Fibroblast of lung (primary cell): ENCODE data around the gene PRKG2.

Experiments used
- CTCF ChIP-seq, 2 donors: IDR thresholded peaks in 1 of 2; conservative IDR thresholded peaks in 1 of 2; 1 replicate in 1 of 2; 2 replicates in 1 of 2; pipeline ENCODE4 v1.5.1; 2011 to 2012; ENCODE audit warnings: low read length in 2 of 2, control low read depth in 1 of 2, inconsistent platforms in 1 of 2, low read depth in 1 of 2, mild to moderate bottlenecking in 1 of 2
- EZH2 ChIP-seq: IDR thresholded peaks from 2 replicates; pipeline ENCODE4 v1.5.1; 2012; ENCODE audit warnings: low read length, control low read depth, mild to moderate bottlenecking; ENCODE audit errors: missing control alignments

GRCh38 chr4:81257021-81257420 lies 42.0 kb upstream of the PRKG2 start:
- no peak for TF ChIP-seq CTCF (conservative IDR thresholded peaks at IDR 0.05 in 1 of 2, IDR thresholded peaks at IDR 0.05 in 1 of 2; ENCODE audit: low read depth in 1 of 2, low read length in 2 of 2)
- TF ChIP-seq EZH2: no peak
